Hepatocyte (in vitro differentiated cells): ENCODE measurements around the gene NCF2. TPM values are rescaled to one million over a fixed set of nuclear protein-coding genes. Genes with fewer than 3 reads are reported as not detected.

ENCODE experiments used
- DNase-seq: peaks from one replicate; pipeline ENCODE4 v3.0.0-alpha.2; 2016; ENCODE audit warnings: low spot score
- H2AFZ ChIP-seq: fragments of 200-600 bp; sonication (generic); 2 replicates; pipeline ENCODE4 v1.6.0; 2016; ENCODE audit warnings: antibody characterized with exemption, mild to moderate bottlenecking
- H3K27ac ChIP-seq: fragments of 200-600 bp; sonication (generic); 2 replicates; pipeline ENCODE4 v1.5.1; 2016; ENCODE audit warnings: mild to moderate bottlenecking
- H3K27me3 ChIP-seq: fragments of 200-600 bp; sonication (generic); 2 replicates; pipeline ENCODE4 v1.6.1; 2016
- H3K36me3 ChIP-seq: fragments of 200-600 bp; sonication (generic); replicated peaks from 2 replicates; pipeline ENCODE4 v1.5.1; 2016; ENCODE audit warnings: low read depth; ENCODE audit not compliant: insufficient read depth
- H3K4me1 ChIP-seq: fragments of 200-600 bp; sonication (generic); 2 replicates; pipeline ENCODE4 v1.5.1; 2016; ENCODE audit warnings: mild to moderate bottlenecking, moderate library complexity; ENCODE audit not compliant: insufficient read depth
- H3K4me2 ChIP-seq: fragments of 200-600 bp; sonication (generic); 2 replicates; pipeline ENCODE4 v1.6.0; 2016
- H3K4me3 ChIP-seq: fragments of 200-600 bp; sonication (generic); 2 replicates; pipeline ENCODE4 v1.5.1; 2016; ENCODE audit warnings: mild to moderate bottlenecking
- H3K79me2 ChIP-seq: fragments of 200-600 bp; sonication (generic); 2 replicates; pipeline ENCODE4 v1.6.0; 2017; ENCODE audit warnings: mild to moderate bottlenecking
- H3K9me2 ChIP-seq: fragments of 200-600 bp; sonication (generic); replicated peaks from 2 replicates; pipeline ENCODE4 v1.6.0; 2017; ENCODE audit warnings: mild to moderate bottlenecking; ENCODE audit not compliant: insufficient read depth
- H3K9me3 ChIP-seq: fragments of 200-600 bp; sonication (generic); 2 replicates; pipeline ENCODE4 v1.5.1; 2016; ENCODE audit warnings: low read depth, mild to moderate bottlenecking
- H4K20me1 ChIP-seq: fragments of 200-600 bp; sonication (generic); 2 replicates; pipeline ENCODE4 v1.6.0; 2016; ENCODE audit warnings: mild to moderate bottlenecking; ENCODE audit not compliant: insufficient read depth, poor library complexity, severe bottlenecking
- EZH2 ChIP-seq: fragments of 200-600 bp; sonication (generic); IDR thresholded peaks from 2 replicates; pipeline ENCODE4 v1.6.1; 2016; ENCODE audit warnings: antibody characterized with exemption, mild to moderate bottlenecking, borderline replicate concordance
- EZH2phosphoT487 ChIP-seq: fragments of 200-600 bp; sonication (generic); IDR thresholded peaks from one replicate; pipeline ENCODE4 v1.6.1; 2018; ENCODE audit warnings: antibody characterized with exemption, mild to moderate bottlenecking, low read depth, moderate library complexity; ENCODE audit not compliant: unreplicated experiment, severe bottlenecking
- WGBS: methylation state at CpG from one replicate; pipeline ENCODE4 v1.1.6; 2016; ENCODE audit warnings: low lambda C conversion rate; ENCODE audit errors: missing lambda C conversion rate; 5-methylcytosine and 5-hydroxymethylcytosine counted together
- polyA plus RNA-seq: library from polyadenylated mRNA; unstranded; fragments of >200 nt; fragmentation: Nextera tagmentation; extraction: Ambion mirVana; gene quantifications from 2 replicates; pipeline ENCODE4 v1.2.1, GENCODE V29; 2016
- total RNA-seq: library from RNA; depleted of rRNA; stranded (reverse); fragments of >200 nt; gene quantifications from 2 replicates; pipeline ENCODE4 v1.2.3, GENCODE V29; 2014
- TF ChIP-seq, protein P1 (sequence below): fragments of 200-600 bp; sonication (generic); IDR thresholded peaks from 2 replicates; pipeline ENCODE4 v1.5.1; 2016; ENCODE audit warnings: antibody characterized with exemption, mild to moderate bottlenecking; ENCODE audit not compliant: poor library complexity

Gene NCF2
- total and polyA plus RNA-seq, 2 experiments from 2014 or later = 3.1 to 13.7 TPM

DNA sequence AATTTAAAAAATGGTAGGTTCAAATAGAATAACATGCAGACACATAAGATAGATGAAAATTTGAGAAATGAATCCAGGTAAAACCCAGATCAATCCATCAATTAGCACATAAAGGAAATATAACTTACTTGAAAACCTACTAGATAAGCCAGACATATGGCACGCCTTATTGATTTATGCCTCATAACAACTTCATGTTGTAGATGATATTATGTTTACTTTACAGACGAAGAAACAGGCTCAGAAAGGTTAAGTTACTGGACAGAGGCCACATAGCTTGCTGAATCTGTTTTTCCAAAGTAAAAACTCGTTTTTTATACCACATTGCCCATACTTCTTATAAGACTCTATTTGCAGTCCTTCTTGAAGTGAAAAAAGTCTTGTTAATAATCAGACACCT, 22.1 kb upstream of the NCF2 start:
- 87% methylated on average over 3 of the region's 3 CpGs for WGBS
- Histone ChIP-seq H3K9me2 (no peaks in the 10 kb centered on the region), H3K36me3 (no peaks in the 10 kb centered on the region), H3K4me1 (no peaks in the 10 kb centered on the region), H3K4me3 (no peak overlapping the region), H3K4me2 (no peak overlapping the region), H4K20me1 (no peaks in the 10 kb centered on the region), H3K9me3 (no peaks in the 10 kb centered on the region), H2AFZ (no peak overlapping the region), H3K27me3 (no peaks in the 10 kb centered on the region), H3K79me2 (no peaks in the 10 kb centered on the region), H3K27ac (no peak overlapping the region)
- no peak for DNase-seq
- TF ChIP-seq EZH2 (no peak), EZH2phosphoT487 (no peak)
- TF ChIP-seq, protein P1, sequence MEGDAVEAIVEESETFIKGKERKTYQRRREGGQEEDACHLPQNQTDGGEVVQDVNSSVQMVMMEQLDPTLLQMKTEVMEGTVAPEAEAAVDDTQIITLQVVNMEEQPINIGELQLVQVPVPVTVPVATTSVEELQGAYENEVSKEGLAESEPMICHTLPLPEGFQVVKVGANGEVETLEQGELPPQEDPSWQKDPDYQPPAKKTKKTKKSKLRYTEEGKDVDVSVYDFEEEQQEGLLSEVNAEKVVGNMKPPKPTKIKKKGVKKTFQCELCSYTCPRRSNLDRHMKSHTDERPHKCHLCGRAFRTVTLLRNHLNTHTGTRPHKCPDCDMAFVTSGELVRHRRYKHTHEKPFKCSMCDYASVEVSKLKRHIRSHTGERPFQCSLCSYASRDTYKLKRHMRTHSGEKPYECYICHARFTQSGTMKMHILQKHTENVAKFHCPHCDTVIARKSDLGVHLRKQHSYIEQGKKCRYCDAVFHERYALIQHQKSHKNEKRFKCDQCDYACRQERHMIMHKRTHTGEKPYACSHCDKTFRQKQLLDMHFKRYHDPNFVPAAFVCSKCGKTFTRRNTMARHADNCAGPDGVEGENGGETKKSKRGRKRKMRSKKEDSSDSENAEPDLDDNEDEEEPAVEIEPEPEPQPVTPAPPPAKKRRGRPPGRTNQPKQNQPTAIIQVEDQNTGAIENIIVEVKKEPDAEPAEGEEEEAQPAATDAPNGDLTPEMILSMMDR = no peak

DNA sequence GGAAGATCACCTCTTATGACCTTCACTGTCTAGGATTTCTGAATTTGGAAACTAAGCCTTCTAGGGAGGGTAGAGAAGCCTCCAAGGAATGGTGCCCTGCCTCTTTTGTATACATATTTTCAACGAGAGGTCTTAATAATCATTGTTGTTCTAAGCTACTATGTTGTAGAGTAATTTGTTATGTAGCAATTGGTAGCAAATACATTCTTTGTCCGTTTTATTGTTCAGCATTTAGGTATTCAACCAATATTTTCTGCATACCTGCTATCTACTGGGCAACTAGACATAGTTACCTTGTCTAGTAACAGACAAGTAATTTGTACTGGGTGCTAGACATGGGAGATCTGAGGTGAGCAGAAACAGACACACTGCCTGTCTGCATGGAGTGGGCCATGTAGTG, 20.8 kb upstream of the NCF2 start:
- H3K79me2 ChIP-seq = no peaks in the 10 kb centered on the region
- no peak for TF ChIP-seq EZH2
- TF ChIP-seq, protein P1 = no peak
- no peak for TF ChIP-seq EZH2phosphoT487
- H3K9me3 ChIP-seq = no peaks in the 10 kb centered on the region
- no peak for DNase-seq
- 0% methylated on average over 2 of the region's 2 CpGs for WGBS
- H3K4me1 ChIP-seq = no peaks in the 10 kb centered on the region
- H2AFZ ChIP-seq = no peak overlapping the region
- H3K27me3 ChIP-seq = no peaks in the 10 kb centered on the region
- H3K36me3 ChIP-seq = no peaks in the 10 kb centered on the region
- no peak overlapping the region for H3K4me2 ChIP-seq
- H3K27ac ChIP-seq = no peak overlapping the region
- no peak overlapping the region for H3K4me3 ChIP-seq
- no peaks in the 10 kb centered on the region for H4K20me1 ChIP-seq
- H3K9me2 ChIP-seq = no peaks in the 10 kb centered on the region

DNA sequence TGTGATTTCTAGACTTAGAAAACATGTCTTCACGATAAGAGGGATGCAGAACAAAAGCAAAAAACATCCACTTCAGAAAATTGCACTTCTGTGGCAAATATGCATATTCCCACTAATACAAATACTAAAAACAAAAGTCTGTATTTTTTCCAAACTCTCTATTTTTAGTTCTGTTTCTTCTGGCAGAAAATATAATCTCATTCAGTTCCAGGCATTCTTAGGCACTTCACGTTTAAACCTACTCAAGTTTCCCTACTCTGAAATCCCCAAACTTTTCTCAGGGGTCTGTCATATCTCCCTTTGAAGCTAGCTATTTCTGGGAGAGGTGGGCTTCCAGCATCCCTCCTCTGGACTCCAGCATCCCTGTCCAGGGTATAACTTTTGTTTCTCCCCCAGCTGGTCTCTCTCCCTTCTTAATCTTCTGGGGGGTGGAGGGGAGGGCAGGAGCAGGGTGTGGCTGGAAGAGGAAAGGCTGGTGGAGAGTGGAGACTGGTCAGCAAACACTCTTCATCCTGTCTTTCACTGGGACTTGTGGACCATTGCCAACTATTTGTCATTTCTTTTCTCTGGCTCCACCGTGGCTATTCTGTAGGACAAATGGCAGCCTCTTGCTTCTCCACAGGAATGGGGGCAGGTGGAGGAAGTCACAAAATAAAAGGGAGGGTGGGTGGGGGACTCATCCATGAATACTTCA, 19.6 kb upstream of the NCF2 start:
- H3K9me3 ChIP-seq = no peaks in the 10 kb centered on the region
- H3K4me1 ChIP-seq = no peaks in the 10 kb centered on the region
- H3K4me2 ChIP-seq = no peak overlapping the region
- no peak overlapping the region for H2AFZ ChIP-seq
- no peak overlapping the region for H3K27ac ChIP-seq
- TF ChIP-seq, protein P1 = no peak
- no peak for TF ChIP-seq EZH2
- no peak for TF ChIP-seq EZH2phosphoT487
- H3K36me3 ChIP-seq = no peaks in the 10 kb centered on the region
- DNase-seq = no peak
- no peaks in the 10 kb centered on the region for H3K27me3 ChIP-seq
- no peaks in the 10 kb centered on the region for H3K9me2 ChIP-seq
- WGBS = 47% methylated on average over 3 of the region's 3 CpGs
- H4K20me1 ChIP-seq = no peaks in the 10 kb centered on the region
- H3K79me2 ChIP-seq = no peaks in the 10 kb centered on the region
- no peak overlapping the region for H3K4me3 ChIP-seq
